ENCODE data around the gene UBAP2L. TPM values are rescaled to one million over a fixed set of nuclear protein-coding genes. Genes with fewer than 3 reads are reported as not detected.
A peak's percentile ranks its signal among the peaks of the same experiment; 100 is the strongest.

UBAP2L gene
- polyA plus RNA-seq, 1 donor (not counting 4 experiments of a cell fraction or from before 2014, with no cell fraction given): 198 TPM

DNA sequence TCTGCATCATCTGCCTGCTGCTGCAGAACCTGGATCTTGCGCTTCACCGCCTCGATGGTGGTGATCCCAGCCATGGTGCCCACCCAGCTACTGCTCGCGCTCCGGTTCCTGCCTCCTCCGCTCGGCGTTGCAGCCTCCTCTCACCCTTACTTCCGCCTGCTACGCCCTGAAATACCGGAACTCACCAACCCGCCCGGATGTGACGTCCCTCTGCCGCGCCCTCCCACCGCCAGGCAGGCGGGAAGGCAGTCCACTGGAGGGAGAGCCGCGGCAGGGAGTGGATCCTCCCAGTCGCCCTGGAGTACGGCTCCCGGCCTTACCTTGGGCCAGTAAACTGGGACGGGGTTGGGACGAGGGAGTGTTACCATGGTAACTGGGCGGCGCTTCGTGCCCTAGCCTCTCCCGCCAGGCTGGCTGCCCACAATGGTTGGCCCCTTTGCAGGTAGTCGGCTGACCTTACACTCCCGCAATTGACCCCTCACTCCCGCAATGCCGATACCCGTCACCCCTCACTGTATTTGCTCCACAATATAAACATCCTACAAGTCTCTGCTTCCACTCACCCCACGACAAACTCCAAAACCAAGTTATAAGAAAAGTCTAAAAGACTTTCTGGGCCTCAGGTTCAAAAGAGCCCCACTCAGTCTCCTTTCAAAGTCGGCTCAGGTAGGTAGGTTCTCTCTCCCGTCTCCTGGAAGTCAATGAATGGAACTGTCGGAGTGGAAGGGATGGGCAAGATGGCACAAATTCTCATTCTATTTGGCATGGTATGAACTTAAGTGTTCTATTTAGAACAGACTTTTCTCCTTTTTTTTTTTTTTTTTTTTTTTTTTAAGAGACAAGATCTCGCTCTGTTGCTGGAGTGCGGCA lies 37.5 kb upstream of the UBAP2L start:
- Histone ChIP-seq H3K4me1 (ENCODE audit: control insufficient read depth, extremely low read depth, insufficient read depth, low read length) (peaks cover 39% of the 10 kb centered on the region), H3K27ac (ENCODE audit: control insufficient read depth, insufficient read depth, low read length) (peak overlapping the region; percentile 90), H2AFZ (ENCODE audit: control insufficient read depth, low read length) (peak overlapping the region; percentile 94), H3K9me3 (ENCODE audit: control insufficient read depth, low read depth, low read length) (no peaks in the 10 kb centered on the region), H3K36me3 (ENCODE audit: control insufficient read depth in 2 of 2, extremely low read depth in 1 of 2, insufficient read depth in 2 of 2, low read length in 2 of 2) (peaks cover 2 to 17% of the 10 kb centered on the region in 2 experiments), H3K9ac (ENCODE audit: control insufficient read depth, extremely low read depth, insufficient read depth, low read length) (peak overlapping the region; percentile 92), H3K9me1 (ENCODE audit: control insufficient read depth, extremely low read depth, insufficient read depth, low read length) (peaks cover 2% of the 10 kb centered on the region), H3K4me2 (ENCODE audit: control insufficient read depth, extremely low read depth, insufficient read depth, low read depth, low read length) (peak overlapping the region; percentile 98), H3K27me3 (ENCODE audit: control insufficient read depth, extremely low read depth, insufficient read depth, low read length) (no peaks in the 10 kb centered on the region), H3K4me3 (ENCODE audit: control insufficient read depth in 2 of 3, extremely low read depth in 1 of 3, insufficient read depth in 2 of 3, low read depth in 1 of 3, low read length in 3 of 3) (peak overlapping the region; percentile 68 to 99 (median 77)), H4K20me1 (ENCODE audit: control insufficient read depth, extremely low read depth, insufficient read depth, low read length) (peaks cover 38% of the 10 kb centered on the region), H3K79me2 (ENCODE audit: control insufficient read depth, insufficient read depth, low read length) (peaks cover 48% of the 10 kb centered on the region)
- no peak for FAIRE-seq
- peak; percentile 79 for DNase-seq (ENCODE audit: low read depth, low spot score)
- TF ChIP-seq, protein P1, sequence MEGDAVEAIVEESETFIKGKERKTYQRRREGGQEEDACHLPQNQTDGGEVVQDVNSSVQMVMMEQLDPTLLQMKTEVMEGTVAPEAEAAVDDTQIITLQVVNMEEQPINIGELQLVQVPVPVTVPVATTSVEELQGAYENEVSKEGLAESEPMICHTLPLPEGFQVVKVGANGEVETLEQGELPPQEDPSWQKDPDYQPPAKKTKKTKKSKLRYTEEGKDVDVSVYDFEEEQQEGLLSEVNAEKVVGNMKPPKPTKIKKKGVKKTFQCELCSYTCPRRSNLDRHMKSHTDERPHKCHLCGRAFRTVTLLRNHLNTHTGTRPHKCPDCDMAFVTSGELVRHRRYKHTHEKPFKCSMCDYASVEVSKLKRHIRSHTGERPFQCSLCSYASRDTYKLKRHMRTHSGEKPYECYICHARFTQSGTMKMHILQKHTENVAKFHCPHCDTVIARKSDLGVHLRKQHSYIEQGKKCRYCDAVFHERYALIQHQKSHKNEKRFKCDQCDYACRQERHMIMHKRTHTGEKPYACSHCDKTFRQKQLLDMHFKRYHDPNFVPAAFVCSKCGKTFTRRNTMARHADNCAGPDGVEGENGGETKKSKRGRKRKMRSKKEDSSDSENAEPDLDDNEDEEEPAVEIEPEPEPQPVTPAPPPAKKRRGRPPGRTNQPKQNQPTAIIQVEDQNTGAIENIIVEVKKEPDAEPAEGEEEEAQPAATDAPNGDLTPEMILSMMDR (optimal IDR thresholded peaks at IDR 0.05 in 1 of 3, IDR thresholded peaks at IDR 0.05 in 1 of 3, conservative IDR thresholded peaks at IDR 0.05 in 1 of 3; ENCODE audit: extremely low read depth in 1 of 3, insufficient read depth in 2 of 3, low read length in 3 of 3): no peak
- TF ChIP-seq EZH2 (IDR thresholded peaks at IDR 0.05; ENCODE audit: low read length): no peak
- dilution Hi-C loops (cut with MboI; ENCODE audit: extremely low pct_ligation_motif_present, low sequenced_read_pairs): no loop called here

DNA sequence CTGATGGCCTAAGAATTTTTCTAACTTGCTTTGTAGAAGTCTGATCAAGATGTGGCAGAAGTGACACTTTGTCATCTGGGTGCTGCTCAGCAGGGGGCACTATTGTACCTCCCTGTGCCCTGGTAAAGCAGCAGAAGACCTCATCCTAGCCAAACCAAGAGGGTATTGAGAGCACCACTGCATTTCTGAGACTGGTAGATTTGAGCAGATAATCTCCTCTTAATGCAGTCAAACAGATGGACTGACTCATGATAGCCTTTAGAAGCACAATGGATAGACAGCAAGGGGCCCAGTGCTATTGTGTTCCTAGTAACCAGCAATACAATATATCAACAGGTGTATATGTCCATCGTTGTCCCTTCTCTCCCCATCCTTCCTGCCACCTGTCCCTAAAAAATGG lies 34.6 kb upstream of the UBAP2L start:
- dilution Hi-C loops (cut with MboI; ENCODE audit: extremely low pct_ligation_motif_present, low sequenced_read_pairs): no loop called here
- FAIRE-seq: peak; percentile 39
- H3K27me3 ChIP-seq (ENCODE audit: control insufficient read depth, extremely low read depth, insufficient read depth, low read length): no peaks in the 10 kb centered on the region

More for the DNA sequence above, 34.6 kb upstream of the UBAP2L start:
- DNase-seq (ENCODE audit: low read depth, low spot score): no peak
- Histone ChIP-seq H2AFZ (ENCODE audit: control insufficient read depth, low read length) (no peak overlapping the region), H3K9me1 (ENCODE audit: control insufficient read depth, extremely low read depth, insufficient read depth, low read length) (no peaks in the 10 kb centered on the region), H3K79me2 (ENCODE audit: control insufficient read depth, insufficient read depth, low read length) (peaks cover 19% of the 10 kb centered on the region), H3K4me3 (ENCODE audit: control insufficient read depth in 2 of 3, extremely low read depth in 1 of 3, insufficient read depth in 2 of 3, low read depth in 1 of 3, low read length in 3 of 3) (no peak overlapping the region), H3K9me3 (ENCODE audit: control insufficient read depth, low read depth, low read length) (no peaks in the 10 kb centered on the region), H3K4me1 (ENCODE audit: control insufficient read depth, extremely low read depth, insufficient read depth, low read length) (peaks cover 13% of the 10 kb centered on the region), H3K36me3 (ENCODE audit: control insufficient read depth in 2 of 2, extremely low read depth in 1 of 2, insufficient read depth in 2 of 2, low read length in 2 of 2) (no peaks in the 10 kb centered on the region), H3K27ac (ENCODE audit: control insufficient read depth, insufficient read depth, low read length) (no peak overlapping the region), H3K4me2 (ENCODE audit: control insufficient read depth, extremely low read depth, insufficient read depth, low read depth, low read length) (no peak overlapping the region), H4K20me1 (ENCODE audit: control insufficient read depth, extremely low read depth, insufficient read depth, low read length) (peaks cover 11% of the 10 kb centered on the region), H3K9ac (ENCODE audit: control insufficient read depth, extremely low read depth, insufficient read depth, low read length) (no peak overlapping the region)
- TF ChIP-seq, protein P1 (optimal IDR thresholded peaks at IDR 0.05 in 1 of 3, IDR thresholded peaks at IDR 0.05 in 1 of 3, conservative IDR thresholded peaks at IDR 0.05 in 1 of 3; ENCODE audit: extremely low read depth in 1 of 3, insufficient read depth in 2 of 3, low read length in 3 of 3): peak; percentile 79 to 92 (median 82)
- TF ChIP-seq EZH2 (IDR thresholded peaks at IDR 0.05; ENCODE audit: low read length): no peak

All from keratinocyte (primary cell).